Subcutaneous adipose tissue (tissue), 4 donors: ENCODE results near the gene PAQR4. TPM values are rescaled to one million over a fixed set of nuclear protein-coding genes. Genes with fewer than 3 reads are reported as not detected.

Source experiments
- CTCF ChIP-seq: fragments of 450-650 bp; IDR thresholded peaks from one replicate; pipeline ENCODE4 v1.5.1; 2016; ENCODE audit warnings: low read depth, mild to moderate bottlenecking, control low read depth, antibody characterized with exemption, moderate library complexity
- total RNA-seq, 4 donors: library from RNA; depleted of rRNA; stranded (reverse); fragments of >200 nt; gene quantifications; one replicate each; pipeline ENCODE4 v1.1.0, GENCODE V29; 2016

The PAQR4 gene
- total RNA-seq, 4 donors from 2014 or later = 1.5 to 5.7 (median 3.8) TPM

GRCh38 chr16:2936436-2937011 lies 32.6 kb upstream of the PAQR4 start:
- TF ChIP-seq CTCF = no peak

GRCh38 chr16:2937170-2937569 lies 32.0 kb upstream of the PAQR4 start:
- no peak for TF ChIP-seq CTCF

- TF ChIP-seq CTCF = no peak
Measured at GRCh38 chr16:2938206-2938605, 30.9 kb upstream of the PAQR4 start.

GRCh38 chr16:2939968-2940367 lies 29.2 kb upstream of the PAQR4 start:
- no peak for TF ChIP-seq CTCF

- no peak for TF ChIP-seq CTCF
Measured at GRCh38 chr16:2942045-2942444, 27.1 kb upstream of the PAQR4 start.

- TF ChIP-seq CTCF = no peak
Measured at GRCh38 chr16:2946649-2947048, 22.5 kb upstream of the PAQR4 start.

- no peak for TF ChIP-seq CTCF
Measured at GRCh38 chr16:2948807-2949704, 20.1 kb upstream of the PAQR4 start.
